ENCODE results near the gene HAND2.

GRCh38 chr4:173485164-173485563 is 44.9 kb downstream of the HAND2 start:
- TF ChIP-seq CTCF (IDR thresholded peaks at IDR 0.05) (no peak), ZFX (IDR thresholded peaks at IDR 0.05; ENCODE audit: borderline replicate concordance) (no peak)

Measured in 22Rv1 (cell line).